Common myeloid progenitor, CD34-positive (primary cell): ENCODE results near the gene MSH3.
"Not testable (repeated sequence)": the region's sequence is repeated elsewhere in the genome, so short reads cannot be mapped to it uniquely, and the experiment has no call there.

Experiments
- CTCF ChIA-PET: fragments of 350-600 bp; sonication (Branson Sonifier 250); formaldehyde crosslinking; loops from one replicate; lab custom pipeline; 2021; ENCODE audit warnings: antibody characterized with exemption; lab: Charles Lee
- POLR2A ChIA-PET: fragments of 350-600 bp; sonication (Branson Sonifier 250); formaldehyde crosslinking; loops from one replicate; lab custom pipeline; 2021; ENCODE audit warnings: antibody characterized with exemption; lab: Charles Lee
- DNase-seq, 3 donors: peaks; one replicate each; pipeline versions ENCODE4 v3.0.0 to v3.0.0-alpha.2; 2013
- H3K27ac ChIP-seq, 2 experiments: 1 replicate in 1 of 2; 2 replicates in 1 of 2; pipeline ENCODE4 v1.7.0; 2013; ENCODE audit warnings: inconsistent platforms in 2 of 2, low read length in 2 of 2, mild to moderate bottlenecking in 2 of 2, low read depth in 1 of 2, moderate library complexity in 1 of 2; ENCODE audit not compliant: severe bottlenecking in 2 of 2, insufficient read depth in 1 of 2, poor library complexity in 1 of 2
- H3K27me3 ChIP-seq, 5 experiments: replicated peaks in 2 of 5; 1 replicate in 3 of 5; 2 replicates in 2 of 5; pipeline versions ENCODE4 v1.6.1 to v1.7.0; 2013; ENCODE audit warnings: low read length in 4 of 5, mild to moderate bottlenecking in 2 of 5, moderate library complexity in 2 of 5, inconsistent platforms in 1 of 5; ENCODE audit not compliant: insufficient read depth in 5 of 5, control insufficient read depth in 4 of 5
- H3K36me3 ChIP-seq, 4 experiments: 1 replicate in 2 of 4; 2 replicates in 2 of 4; pipeline versions ENCODE4 v1.6.1 to v1.7.0; 2013; ENCODE audit warnings: low read length in 3 of 4, control low read depth in 1 of 4, mild to moderate bottlenecking in 1 of 4; ENCODE audit not compliant: control insufficient read depth in 4 of 4, insufficient read depth in 4 of 4
- H3K4me1 ChIP-seq, 4 experiments: 1 replicate in 3 of 4; 2 replicates in 1 of 4; pipeline versions ENCODE4 v1.6.1 to v1.7.1; 2013; ENCODE audit warnings: low read length in 3 of 4, mild to moderate bottlenecking in 3 of 4, control low read depth in 1 of 4, inconsistent platforms in 1 of 4, moderate library complexity in 1 of 4; ENCODE audit not compliant: control insufficient read depth in 4 of 4, insufficient read depth in 4 of 4; ENCODE audit errors: control extremely low read depth in 1 of 4
- H3K4me3 ChIP-seq, 7 experiments: 1 replicate in 4 of 7; 2 replicates in 3 of 7; pipeline versions ENCODE4 v1.5.1 to v1.7.0; 2013; ENCODE audit warnings: mild to moderate bottlenecking in 7 of 7, low read length in 6 of 7, moderate library complexity in 6 of 7, inconsistent platforms in 2 of 7, low read depth in 2 of 7, control low read depth in 1 of 7; ENCODE audit not compliant: insufficient read depth in 4 of 7, control insufficient read depth in 1 of 7; ENCODE audit errors: extremely low read depth in 1 of 7
- H3K9me3 ChIP-seq, 5 experiments: 1 replicate in 4 of 5; 2 replicates in 1 of 5; pipeline versions ENCODE4 v1.6.1 to v1.7.1; 2013; ENCODE audit warnings: low read length in 4 of 5, mild to moderate bottlenecking in 2 of 5, inconsistent platforms in 1 of 5, low read depth in 1 of 5, moderate library complexity in 1 of 5; ENCODE audit not compliant: control insufficient read depth in 4 of 5, insufficient read depth in 2 of 5; ENCODE audit errors: control extremely low read depth in 1 of 5
- WGBS: methylation state at CpG from one replicate; pipeline ENCODE4 v1.1.5; 2013; ENCODE audit not compliant: insufficient coverage; 5-methylcytosine and 5-hydroxymethylcytosine counted together

The MSH3 gene

GRCh38 chr5:80780761-80781285 lies 126.4 kb downstream of the MSH3 start:
- Histone ChIP-seq H3K27ac (no peak overlapping the region), H3K4me1 (no peaks in the 10 kb centered on the region), H3K4me3 (no peak overlapping the region), H3K36me3 (peaks cover 1 to 8% (median 3%) of the 10 kb centered on the region in 4 experiments), H3K27me3 (no peaks in the 10 kb centered on the region), H3K9me3 (no peaks in the 10 kb centered on the region)
- CTCF ChIA-PET: no interaction called here
- 97% methylated on average over 6 of the region's 8 CpGs for WGBS
- no peak for DNase-seq
- POLR2A ChIA-PET: no interaction called here

GRCh38 chr5:80781356-80781755 lies 126.9 kb downstream of the MSH3 start:
- WGBS: no CpG with 5 or more reads among the region's 1 CpG
- H3K36me3 ChIP-seq: peaks cover 1 to 8% (median 4%) of the 10 kb centered on the region in 4 experiments
- no peaks in the 10 kb centered on the region for H3K27me3 ChIP-seq
- no peaks in the 10 kb centered on the region for H3K9me3 ChIP-seq
- CTCF ChIA-PET: no interaction called here
- POLR2A ChIA-PET: no interaction called here
- H3K4me3 ChIP-seq: no peak overlapping the region
- H3K4me1 ChIP-seq: no peaks in the 10 kb centered on the region
- H3K27ac ChIP-seq: no peak overlapping the region
- DNase-seq: no peak

- ChIA-PET POLR2A (no interaction called here), CTCF (no interaction called here)
- Histone ChIP-seq H3K4me3 (no peak overlapping the region), H3K27ac (no peak overlapping the region), H3K27me3 (no peaks in the 10 kb centered on the region), H3K9me3 (no peaks in the 10 kb centered on the region), H3K4me1 (no peaks in the 10 kb centered on the region), H3K36me3 (peaks cover 2 to 8% (median 5%) of the 10 kb centered on the region in 4 experiments)
- DNase-seq: no peak
These were observed 128.2 kb downstream of the MSH3 start for GRCh38 chr5:80782626-80783025.

- H3K36me3 ChIP-seq, POLR2A ChIA-PET, H3K27me3 ChIP-seq, H3K27ac ChIP-seq, DNase-seq, H3K4me3 ChIP-seq, H3K9me3 ChIP-seq, H3K4me1 ChIP-seq, CTCF ChIA-PET: not testable (repeated sequence)
- whole genome bisulfite sequencing: 100% methylated on average over 6 of the region's 8 CpGs
These were observed 129.3 kb downstream of the MSH3 start for GRCh38 chr5:80783751-80784150.

- WGBS: 100% methylated on average over 1 of the region's 4 CpGs
- no peak overlapping the region for H3K4me3 ChIP-seq
- CTCF ChIA-PET: no interaction called here
- no peak for DNase-seq
- POLR2A ChIA-PET: no interaction called here
- H3K9me3 ChIP-seq: no peaks in the 10 kb centered on the region
- no peaks in the 10 kb centered on the region for H3K27me3 ChIP-seq
- no peak overlapping the region for H3K27ac ChIP-seq
- no peaks in the 10 kb centered on the region for H3K4me1 ChIP-seq
- peaks cover 0 to 8% (median 6%) of the 10 kb centered on the region in 4 experiments for H3K36me3 ChIP-seq
These were observed 130.0 kb downstream of the MSH3 start for GRCh38 chr5:80784451-80784850.

GRCh38 chr5:80789319-80790016 lies 135.0 kb downstream of the MSH3 start:
- H3K27ac ChIP-seq, DNase-seq, H3K27me3 ChIP-seq, H3K4me1 ChIP-seq, H3K9me3 ChIP-seq, POLR2A ChIA-PET, H3K4me3 ChIP-seq: not testable (repeated sequence)
- peaks cover 3 to 23% (median 17%) of the 10 kb centered on the region in 4 experiments for H3K36me3 ChIP-seq
- CTCF ChIA-PET: interaction anchor here (0.6 kb wide), 1 partner anchor 24 kb away, joined by 3 read pairs; no protein-coding TSS in a partner anchor
- 97% methylated on average over 6 of the region's 7 CpGs for WGBS

DNA sequence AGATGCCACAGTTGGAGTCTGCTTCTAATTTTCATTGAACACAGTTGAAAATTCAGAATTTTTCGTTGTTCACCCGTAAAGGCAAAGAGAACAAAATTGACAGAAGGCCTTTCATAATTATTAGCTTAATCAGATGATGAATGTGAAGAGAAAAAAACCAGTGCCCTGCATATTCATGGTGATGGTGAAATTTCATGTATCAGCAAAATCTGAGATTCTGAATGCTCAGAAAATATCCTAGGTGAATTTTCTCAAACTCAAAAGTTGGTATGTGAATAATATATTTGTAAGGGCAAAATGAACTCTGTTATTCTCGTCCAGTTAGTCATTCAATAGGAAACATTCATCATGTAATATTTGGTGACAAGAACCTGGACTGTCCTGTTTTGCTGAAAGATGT lies 136.2 kb downstream of the MSH3 start:
- H3K36me3 ChIP-seq: peaks cover 12 to 34% (median 21%) of the 10 kb centered on the region in 4 experiments
- ChIA-PET POLR2A (no interaction called here), CTCF (no interaction called here)
- H3K27ac ChIP-seq: no peak overlapping the region
- 93% methylated on average over 3 of the region's 3 CpGs for WGBS
- DNase-seq: no peak
- H3K4me3 ChIP-seq: no peak overlapping the region
- H3K9me3 ChIP-seq: peaks cover 0 to 5% (median 0%) of the 10 kb centered on the region in 5 experiments
- no peaks in the 10 kb centered on the region for H3K27me3 ChIP-seq
- H3K4me1 ChIP-seq: no peaks in the 10 kb centered on the region
